HepG2 (cell line): Measurements from ENCODE around the gene XXYLT1. TPM values are rescaled to one million over a fixed set of nuclear protein-coding genes. Genes with fewer than 3 reads are reported as not detected.

Experiments
- ATAC-seq: fragments of 200-7000 bp; cut with Tn5 transposase; 3 replicates; pipeline ENCODE4 v1.9.1; 2020; ENCODE audit warnings: mild to moderate bottlenecking, moderate library complexity
- BruUV-seq: library from RNA; stranded (reverse); fragments of 400-500 nt; replicated peaks from 2 replicates; lab custom pipeline; 2021; lab: Mats Ljungman, UMichigan
- CTCF ChIA-PET: fragments of 300-600 bp; formaldehyde crosslinking; extraction: SDS; loops from one replicate; lab custom pipeline; 2021; ENCODE audit warnings: low total read pairs, inconsistent platforms, low intra/inter-chr PET ratio; lab: Yijun Ruan, JAX
- POLR2A ChIA-PET: fragments of 350-600 bp; sonication (Branson Sonifier 250); formaldehyde crosslinking; loops from one replicate; lab custom pipeline; 2020; ENCODE audit warnings: antibody characterized with exemption, inconsistent platforms; lab: Yijun Ruan, JAX
- DNase-seq: peaks from one replicate; pipeline ENCODE4 v3.0.0-alpha.2; 2015; ENCODE audit warnings: low spot score
- FAIRE-seq: peaks from 3 replicates; lab custom pipeline; 2011; peaks lifted over from hg19 to GRCh38; lab: Jason Lieb, UNC
- H2AFZ ChIP-seq: one replicate; pipeline ENCODE4 v1.6.1; 2011; ENCODE audit warnings: low read length, inconsistent platforms
- H3K27ac ChIP-seq: fragments of 300-600 bp; 3 replicates; pipeline ENCODE4 v1.8.0; 2011; ENCODE audit warnings: mixed run types, mild to moderate bottlenecking, mixed read lengths, low read length, inconsistent platforms; ENCODE audit not compliant: insufficient read depth; ENCODE audit errors: extremely low read length
- H3K27me3 ChIP-seq, 2 experiments: fragments of 200-600 bp in 1 of 2; 2 replicates in 1 of 2; 3 replicates in 1 of 2; pipeline versions ENCODE4 v1.6.0 to v1.8.0; 2011; ENCODE audit warnings: low read length in 2 of 2, mild to moderate bottlenecking in 2 of 2, moderate library complexity in 2 of 2, inconsistent platforms in 1 of 2; ENCODE audit not compliant: insufficient read depth in 2 of 2, control insufficient read depth in 1 of 2
- H3K36me3 ChIP-seq, 2 experiments: fragments of 200-600 bp in 1 of 2; replicated peaks in 1 of 2; 2 replicates in 1 of 2; 3 replicates in 1 of 2; pipeline versions ENCODE4 v1.5.1 to v1.8.0; 2011; ENCODE audit warnings: low read length in 2 of 2, inconsistent platforms in 1 of 2; ENCODE audit not compliant: insufficient read depth in 2 of 2, control insufficient read depth in 1 of 2
- H3K4me1 ChIP-seq: 2 replicates; pipeline ENCODE4 v1.5.1; 2012; ENCODE audit warnings: low read length, inconsistent platforms; ENCODE audit not compliant: insufficient read depth
- H3K4me2 ChIP-seq: 2 replicates; pipeline ENCODE4 v1.6.0; 2011; ENCODE audit warnings: low read depth, low read length, inconsistent platforms
- H3K4me3 ChIP-seq, 3 experiments: fragments of 200-600 bp in 1 of 3; sonication (generic), shearing (Covaris generic) in 1 of 3; replicated peaks in 1 of 3; 2 replicates each; pipeline ENCODE4 v1.5.1; 2011 to 2016; ENCODE audit warnings: low read length in 3 of 3, inconsistent platforms in 2 of 3, low read depth in 2 of 3, mild to moderate bottlenecking in 2 of 3, control low read depth in 1 of 3, mixed read lengths in 1 of 3; ENCODE audit not compliant: insufficient read depth in 1 of 3
- H3K79me2 ChIP-seq: one replicate; pipeline ENCODE4 v1.6.1; 2011; ENCODE audit warnings: low read length, inconsistent platforms; ENCODE audit not compliant: insufficient read depth
- H3K9ac ChIP-seq: 2 replicates; pipeline ENCODE4 v1.6.0; 2011; ENCODE audit warnings: mild to moderate bottlenecking, low read depth, low read length, inconsistent platforms; ENCODE audit not compliant: insufficient read depth
- H3K9me3 ChIP-seq: 2 replicates; pipeline ENCODE4 v1.5.1; 2012; ENCODE audit warnings: mild to moderate bottlenecking, low read length
- H4K20me1 ChIP-seq: 2 replicates; pipeline ENCODE4 v1.6.0; 2011; ENCODE audit warnings: inconsistent platforms, mild to moderate bottlenecking, low read length, moderate library complexity; ENCODE audit not compliant: insufficient read depth
- FOSL2 ChIP-seq: sonication (generic); formaldehyde crosslinking; IDR thresholded peaks from 2 replicates; pipeline ENCODE4 v1.4.0; 2020; ENCODE audit warnings: missing genetic modification reagents
- TRIM22 ChIP-seq: fragments of 450-650 bp; IDR thresholded peaks from 2 replicates; pipeline ENCODE4 v1.6.1; 2017
- WGBS: methylation state at CpG from one replicate; pipeline ENCODE4 v1.1.6; 2017; ENCODE audit warnings: low lambda C conversion rate; 5-methylcytosine and 5-hydroxymethylcytosine counted together
- in situ Hi-C: cut with HindIII; loops from 2 replicates; pipeline ENCODE4 v1.10.0; 2017; ENCODE audit warnings: low pct_unique_long_range_greater_than_20kb; ENCODE audit not compliant: extremely low pct_ligation_motif_present
- intact Hi-C: fragments of 100-400 bp; cut with micrococcal nuclease; formaldehyde crosslinking; loops from one replicate; pipeline ENCODE4 v1.10.0; 2022; ENCODE audit not compliant: unreplicated experiment
- polyA plus RNA-seq, 8 experiments: library from polyadenylated mRNA; depleted of rRNA in 3 of 8; stranded (reverse) in 7 of 8; unstranded in 1 of 8; fragments of >200 nt; fragmentation: Illumina TruSeq in 4 of 8; extraction: Trizol in 4 of 8; gene quantifications; 2 replicates each; pipeline versions ENCODE4 v1.2.1 to v1.2.3, GENCODE V29; 2011 to 2016; ENCODE audit warnings: low read depth in 4 of 8, missing spikeins in 1 of 8, mixed read lengths in 1 of 8; ENCODE audit not compliant: insufficient read depth in 1 of 8
- total RNA-seq, 5 experiments: library from RNA; depleted of rRNA; stranded (reverse); fragments of >200 nt; fragmentation: Illumina TruSeq; extraction: Trizol; gene quantifications; 2 replicates each; pipeline ENCODE4 v1.2.3, GENCODE V29; 2016; ENCODE audit warnings: low read depth in 1 of 5
- TF ChIP-seq, protein P1 (sequence below): sonication (generic); formaldehyde crosslinking; IDR thresholded peaks from 2 replicates; pipeline ENCODE4 v1.5.1; 2020; ENCODE audit warnings: mild to moderate bottlenecking, missing genetic modification reagents

XXYLT1 gene
- total and polyA plus RNA-seq, 2 of the 13 experiments (the other 11 are each of a cell fraction or from before 2014, with no cell fraction given): 17.7 to 19.0 TPM

- CTCF ChIA-PET: no interaction called here
- intact Hi-C loops: no loop called here
- POLR2A ChIA-PET: interaction anchor here (1.0 kb wide), 1 partner anchor 10 kb away, joined by 5 read pairs; no protein-coding TSS in a partner anchor
- no peak overlapping the region for H3K4me3 ChIP-seq
- no peak overlapping the region for H2AFZ ChIP-seq
- H3K36me3 ChIP-seq: peaks cover 4 to 8% of the 10 kb centered on the region in 2 experiments; a peak in 1 of 5 replicates
- no peaks in the 10 kb centered on the region for H4K20me1 ChIP-seq
- H3K27me3 ChIP-seq: no peaks in the 10 kb centered on the region
- BruUV-seq: no TSS peak
- no peaks in the 10 kb centered on the region for H3K79me2 ChIP-seq
- H3K9ac ChIP-seq: no peak overlapping the region
- DNase-seq (peak; percentile 50), ATAC-seq (no peak), FAIRE-seq (no peak)
- no peak overlapping the region for H3K4me2 ChIP-seq
- in situ Hi-C loops: no loop called here
- H3K9me3 ChIP-seq: no peaks in the 10 kb centered on the region
- H3K27ac ChIP-seq: no peak overlapping the region
- 98% methylated on average over 11 of the region's 11 CpGs for WGBS
- peak; percentile 44; the same call in 1 of the 2 replicates for TF ChIP-seq FOSL2 (CRISPR knock-in tag)
- TF ChIP-seq TRIM22: no peak
- TF ChIP-seq, protein P1, sequence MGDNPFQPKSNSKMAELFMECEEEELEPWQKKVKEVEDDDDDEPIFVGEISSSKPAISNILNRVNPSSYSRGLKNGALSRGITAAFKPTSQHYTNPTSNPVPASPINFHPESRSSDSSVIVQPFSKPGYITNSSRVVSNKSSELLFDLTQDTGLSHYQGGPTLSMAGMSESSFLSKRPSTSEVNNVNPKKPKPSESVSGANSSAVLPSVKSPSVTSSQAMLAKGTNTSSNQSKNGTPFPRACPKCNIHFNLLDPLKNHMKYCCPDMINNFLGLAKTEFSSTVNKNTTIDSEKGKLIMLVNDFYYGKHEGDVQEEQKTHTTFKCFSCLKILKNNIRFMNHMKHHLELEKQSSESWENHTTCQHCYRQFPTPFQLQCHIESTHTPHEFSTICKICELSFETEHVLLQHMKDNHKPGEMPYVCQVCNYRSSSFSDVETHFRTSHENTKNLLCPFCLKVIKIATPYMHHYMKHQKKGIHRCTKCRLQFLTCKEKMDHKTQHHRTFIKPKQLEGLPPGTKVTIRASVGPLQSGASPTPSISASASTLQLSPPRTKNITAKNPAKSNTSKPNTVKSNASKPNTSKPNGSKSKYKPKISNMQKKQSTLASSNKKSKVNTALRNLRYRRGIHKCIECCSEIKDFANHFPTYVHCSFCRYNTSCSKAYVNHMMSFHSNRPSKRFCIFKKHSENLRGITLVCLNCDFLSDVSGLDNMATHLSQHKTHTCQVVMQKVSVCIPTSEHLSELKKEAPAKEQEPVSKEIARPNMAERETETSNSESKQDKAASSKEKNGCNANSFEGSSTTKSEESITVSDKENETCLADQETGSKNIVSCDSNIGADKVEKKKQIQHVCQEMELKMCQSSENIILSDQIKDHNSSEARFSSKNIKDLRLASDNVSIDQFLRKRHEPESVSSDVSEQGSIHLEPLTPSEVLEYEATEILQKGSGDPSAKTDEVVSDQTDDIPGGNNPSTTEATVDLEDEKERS (CRISPR knock-in tag): no peak
- H3K4me1 ChIP-seq: peaks cover 66% of the 10 kb centered on the region
These were observed 119.0 kb downstream of the XXYLT1 start for GRCh38 chr3:195151866-195152541.
